Raji (cell line): Measurements from ENCODE around the gene SMPDL3A.

Experiments
- POLR2A ChIP-seq: IDR thresholded peaks from 2 replicates; pipeline ENCODE4 v1.6.1; 2011; ENCODE audit warnings: low read depth, low read length, control low read depth; ENCODE audit not compliant: insufficient read depth

The SMPDL3A gene, protein sequence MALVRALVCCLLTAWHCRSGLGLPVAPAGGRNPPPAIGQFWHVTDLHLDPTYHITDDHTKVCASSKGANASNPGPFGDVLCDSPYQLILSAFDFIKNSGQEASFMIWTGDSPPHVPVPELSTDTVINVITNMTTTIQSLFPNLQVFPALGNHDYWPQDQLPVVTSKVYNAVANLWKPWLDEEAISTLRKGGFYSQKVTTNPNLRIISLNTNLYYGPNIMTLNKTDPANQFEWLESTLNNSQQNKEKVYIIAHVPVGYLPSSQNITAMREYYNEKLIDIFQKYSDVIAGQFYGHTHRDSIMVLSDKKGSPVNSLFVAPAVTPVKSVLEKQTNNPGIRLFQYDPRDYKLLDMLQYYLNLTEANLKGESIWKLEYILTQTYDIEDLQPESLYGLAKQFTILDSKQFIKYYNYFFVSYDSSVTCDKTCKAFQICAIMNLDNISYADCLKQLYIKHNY

DNA sequence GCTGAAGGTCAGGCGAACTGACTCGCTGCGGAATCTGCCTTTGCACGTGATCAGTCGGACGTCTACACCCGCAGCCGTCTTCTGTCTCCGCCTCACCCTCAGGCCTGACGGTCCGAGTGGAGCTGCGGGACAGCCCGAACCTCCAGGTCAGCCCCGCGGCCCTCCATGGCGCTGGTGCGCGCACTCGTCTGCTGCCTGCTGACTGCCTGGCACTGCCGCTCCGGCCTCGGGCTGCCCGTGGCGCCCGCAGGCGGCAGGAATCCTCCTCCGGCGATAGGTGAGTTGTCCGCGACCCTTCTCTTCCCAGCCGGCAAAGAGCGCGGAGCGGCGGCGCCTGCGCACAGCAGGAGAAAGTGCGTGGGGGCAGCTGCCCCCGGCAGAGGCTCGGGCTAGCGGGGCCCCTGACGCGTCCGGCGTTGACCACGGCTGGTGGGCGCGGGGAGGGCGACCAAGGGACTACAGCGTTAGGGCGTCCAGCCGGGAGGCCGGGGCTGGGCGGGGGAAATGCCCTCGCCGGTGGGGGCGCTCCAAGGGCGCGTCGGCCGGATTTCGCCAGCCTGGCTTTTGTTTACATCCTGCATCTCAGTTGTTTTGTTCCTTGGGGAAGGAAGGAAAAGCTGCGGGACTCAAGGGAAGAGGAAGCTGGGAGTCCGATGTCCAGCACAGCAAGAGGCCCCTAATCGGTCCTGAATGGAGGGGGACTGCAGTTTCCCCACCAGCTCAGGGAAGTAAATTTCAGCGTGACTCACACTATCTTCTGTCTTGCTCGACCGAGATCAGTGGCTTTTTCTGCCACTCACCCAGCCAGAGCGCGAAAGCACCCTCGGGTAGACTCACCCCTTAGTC lies at the start of gene SMPDL3A:
TSS of gene SMPDL3A (plus strand) at position 77 of the 846 bp plus-strand sequence. CDS start at position 166, 89 bp downstream.
- TF ChIP-seq POLR2A = peak; percentile 52

DNA sequence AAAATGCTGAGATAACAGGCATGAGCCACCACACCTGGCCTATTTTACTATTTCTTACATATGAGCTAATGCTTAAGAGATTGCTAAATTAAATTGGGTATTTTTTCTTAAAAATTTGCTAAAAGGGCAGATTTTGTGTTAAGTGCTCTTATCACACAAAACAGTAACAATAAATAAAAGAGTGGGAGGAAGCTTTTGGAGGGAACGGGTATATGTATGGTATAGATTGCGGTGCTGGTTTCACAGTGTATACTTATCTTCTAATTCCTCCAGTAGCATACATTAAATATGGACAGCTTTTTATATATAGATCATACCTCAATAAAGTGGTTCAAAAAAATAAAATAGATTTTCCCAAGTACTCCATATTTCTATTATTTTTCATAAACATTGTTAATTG lies 49.0 kb upstream of the SMPDL3A start:
- TF ChIP-seq POLR2A = no peak

DNA sequence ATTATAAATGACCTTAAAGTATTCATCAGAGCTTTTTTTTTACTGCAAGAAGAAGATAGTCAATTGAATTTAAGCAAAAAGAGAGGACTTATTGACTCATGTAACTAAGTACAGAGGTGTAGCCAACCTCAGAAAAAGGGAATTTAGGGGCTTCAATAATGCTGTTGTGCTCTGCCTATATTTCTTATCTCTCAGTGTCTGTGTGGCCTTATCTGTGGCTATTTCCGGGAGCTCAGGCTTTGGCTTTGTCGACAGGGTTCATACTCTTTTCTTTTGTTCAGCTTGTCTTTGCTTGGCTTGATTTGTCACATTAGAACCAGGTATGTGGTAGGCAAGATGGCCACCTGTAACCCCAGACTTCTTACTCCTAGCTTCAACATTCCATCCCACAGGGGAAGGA lies 48.1 kb upstream of the SMPDL3A start:
- TF ChIP-seq POLR2A = no peak

DNA sequence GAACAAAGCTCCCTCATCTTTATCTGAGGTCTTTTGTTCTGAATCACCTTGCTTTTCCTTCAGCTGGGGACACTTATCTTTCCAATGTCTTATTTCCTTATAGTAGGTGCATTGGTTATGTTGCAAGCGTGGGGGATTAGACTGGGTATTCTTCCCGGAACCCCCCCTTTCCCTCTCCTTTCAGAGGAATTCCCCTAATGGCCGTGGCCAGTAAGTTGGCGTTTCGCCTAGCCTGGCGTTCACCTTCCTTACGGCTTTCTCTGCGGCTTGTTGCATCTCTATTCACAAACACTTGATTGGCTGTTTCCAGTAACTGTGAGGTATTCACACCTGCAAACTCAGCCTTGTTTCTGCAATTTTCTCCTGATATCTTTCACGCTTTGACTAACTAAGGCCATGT lies 42.4 kb upstream of the SMPDL3A start:
- no peak for TF ChIP-seq POLR2A

DNA sequence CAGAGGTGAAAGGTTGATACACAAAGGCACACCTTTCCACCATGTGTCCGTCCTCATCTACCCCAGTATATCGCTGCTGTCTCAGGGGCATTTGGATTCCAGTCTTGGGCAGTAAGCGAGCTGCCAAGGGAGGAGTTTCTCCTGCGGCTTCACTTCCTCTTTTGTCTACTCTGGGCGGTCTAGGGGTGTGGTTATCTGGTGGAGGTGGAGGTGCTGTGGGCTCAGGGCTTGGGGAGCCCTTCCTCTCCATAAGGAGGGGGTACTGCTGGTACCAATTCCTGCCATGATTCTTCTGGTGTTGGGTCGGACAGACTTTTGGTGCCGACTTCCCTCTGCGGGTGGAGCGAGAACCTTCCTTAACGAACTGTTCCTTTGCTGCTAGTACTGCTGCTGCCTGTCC lies 41.5 kb upstream of the SMPDL3A start:
- no peak for TF ChIP-seq POLR2A

DNA sequence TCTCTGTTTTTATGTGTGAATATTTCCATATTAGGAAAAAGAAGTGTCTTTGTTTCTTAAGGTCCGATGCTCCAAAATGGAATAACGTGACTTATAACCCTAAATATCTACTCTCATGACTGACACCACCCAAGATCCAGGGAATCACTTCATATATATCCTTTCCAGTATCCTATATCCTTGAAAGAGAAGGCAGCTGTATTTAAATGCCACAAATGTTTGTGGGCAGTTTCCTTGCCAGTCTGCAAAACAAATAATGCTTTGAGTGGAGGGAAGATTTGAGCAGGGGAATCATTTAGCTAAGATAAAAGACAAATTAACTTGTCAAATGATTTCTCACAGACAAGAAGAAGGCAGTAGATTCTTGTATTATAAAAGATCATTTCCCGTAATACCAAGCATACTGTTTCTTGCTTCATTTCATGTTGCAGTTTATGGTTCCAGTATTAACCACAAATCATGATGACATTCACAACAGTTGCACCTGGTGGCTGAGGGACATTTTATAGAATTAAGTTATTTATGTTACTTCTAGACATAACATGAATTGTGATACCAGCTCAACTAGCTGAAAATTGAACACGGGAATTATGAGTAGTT lies 39.5 kb upstream of the SMPDL3A start:
- no peak for TF ChIP-seq POLR2A

DNA sequence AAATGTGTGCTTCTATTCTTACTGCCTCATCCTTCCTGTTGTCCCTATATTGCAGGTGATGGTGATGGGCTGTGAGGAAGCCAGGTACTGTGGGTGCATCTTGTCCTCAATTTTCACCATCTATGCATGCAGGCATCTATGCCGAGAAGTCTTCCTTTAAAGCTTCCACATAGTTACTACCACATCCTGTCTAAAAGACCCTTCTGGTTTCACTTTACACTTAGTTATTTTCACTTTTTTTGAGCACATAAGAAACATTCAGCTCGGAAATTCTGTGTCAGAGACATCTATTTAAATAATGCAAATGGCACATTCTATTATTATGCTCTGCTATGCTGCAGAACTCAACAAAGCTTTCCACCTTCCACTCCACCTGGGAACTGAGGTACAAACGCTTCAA lies 37.7 kb upstream of the SMPDL3A start:
- peak; percentile 45; the same call in 1 of the 2 replicates for TF ChIP-seq POLR2A

DNA sequence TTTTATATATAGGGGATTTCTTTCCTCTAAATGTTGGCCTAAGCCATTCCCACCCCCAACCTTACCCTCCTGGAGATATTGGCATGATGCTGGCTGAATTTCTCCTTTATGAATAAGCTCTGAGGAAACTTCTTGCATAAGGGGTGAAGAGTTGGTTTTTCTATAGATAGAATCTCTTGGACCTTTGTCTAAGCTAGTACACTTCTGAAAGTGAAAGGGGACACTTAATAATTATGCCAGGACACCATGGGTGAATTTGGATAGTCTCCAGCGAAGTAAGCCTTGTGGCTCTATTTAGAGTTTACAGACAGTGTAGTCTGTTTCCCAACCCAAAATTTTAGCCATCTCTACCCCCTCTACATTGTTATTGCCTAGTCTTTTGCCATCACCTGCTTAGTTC lies 36.6 kb upstream of the SMPDL3A start:
- no peak for TF ChIP-seq POLR2A

DNA sequence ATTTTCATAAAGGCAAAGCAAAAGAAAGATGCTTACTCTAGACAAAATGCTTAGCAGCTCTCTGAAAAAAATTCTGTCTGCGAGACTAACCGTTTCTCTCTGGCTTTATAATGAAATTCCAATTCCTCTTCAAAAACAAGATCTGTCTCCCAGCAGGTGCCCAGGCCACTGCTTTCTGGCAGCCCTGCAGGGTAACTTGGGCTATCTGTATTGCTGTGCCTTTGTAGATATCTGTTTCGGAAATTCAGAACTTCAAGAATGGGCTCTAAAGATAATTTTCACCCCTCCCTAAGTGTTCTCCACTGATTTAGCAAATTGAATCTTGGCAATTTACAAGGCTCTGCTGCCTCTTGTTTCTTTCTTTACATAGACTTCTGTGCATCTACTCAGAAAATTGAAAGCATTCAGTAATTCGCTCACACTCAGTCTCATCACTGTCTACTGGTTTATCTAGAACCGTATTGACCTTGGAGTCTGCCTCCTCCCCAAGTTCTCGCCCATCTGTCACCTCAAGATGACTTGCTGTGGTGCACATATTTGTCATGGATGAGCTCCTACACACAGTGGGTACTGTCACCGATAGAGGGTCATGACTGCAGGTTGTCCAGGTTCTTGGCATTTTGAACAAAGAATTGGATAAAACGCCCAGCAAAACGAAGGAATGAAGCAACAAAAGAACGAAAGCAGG lies 35.9 kb upstream of the SMPDL3A start:
- TF ChIP-seq POLR2A = no peak

DNA sequence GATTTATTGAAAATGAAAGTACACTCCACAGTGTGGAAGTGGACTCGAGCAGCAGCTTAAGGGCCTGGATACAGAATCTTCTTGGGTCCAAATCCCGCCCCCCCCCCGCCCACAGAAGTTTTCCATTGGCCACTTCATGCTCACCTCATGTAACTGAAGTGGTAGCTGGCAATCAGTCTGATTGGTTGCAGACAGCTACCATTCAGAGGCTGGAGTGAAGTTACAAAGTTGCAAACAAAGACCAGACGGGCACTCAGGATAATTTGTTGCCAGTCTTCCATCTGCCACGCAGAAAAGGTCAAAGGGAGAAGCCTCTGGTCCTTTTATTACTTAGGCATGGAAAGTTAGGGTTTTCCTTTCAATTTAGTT lies 35.4 kb upstream of the SMPDL3A start:
- TF ChIP-seq POLR2A = no peak

DNA sequence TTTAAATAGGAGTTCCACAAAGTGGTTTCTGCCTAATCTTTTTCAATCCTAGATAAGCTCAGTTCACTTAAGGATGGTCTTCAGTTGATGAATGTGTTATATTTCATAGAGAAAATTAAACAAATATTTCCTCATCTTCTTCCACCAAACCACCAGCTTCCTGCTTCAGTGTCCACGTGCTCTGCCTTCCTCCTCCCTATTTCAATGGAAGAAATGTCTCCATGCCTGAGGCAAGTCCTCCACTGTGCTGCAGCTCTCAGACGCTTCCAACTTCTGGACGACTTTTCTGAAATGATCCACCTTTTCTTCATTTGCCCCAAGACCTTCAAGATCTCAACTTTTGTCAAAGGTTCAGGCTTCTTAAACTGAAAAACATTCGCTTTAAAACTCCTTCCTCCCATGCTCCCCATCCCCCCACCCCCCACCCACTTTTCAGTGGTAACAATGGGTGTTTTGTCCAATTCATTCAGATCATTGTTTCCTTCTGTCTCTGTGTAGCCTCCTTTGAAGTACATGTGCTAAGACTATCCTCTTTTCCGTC lies 34.8 kb upstream of the SMPDL3A start:
- TF ChIP-seq POLR2A = no peak

DNA sequence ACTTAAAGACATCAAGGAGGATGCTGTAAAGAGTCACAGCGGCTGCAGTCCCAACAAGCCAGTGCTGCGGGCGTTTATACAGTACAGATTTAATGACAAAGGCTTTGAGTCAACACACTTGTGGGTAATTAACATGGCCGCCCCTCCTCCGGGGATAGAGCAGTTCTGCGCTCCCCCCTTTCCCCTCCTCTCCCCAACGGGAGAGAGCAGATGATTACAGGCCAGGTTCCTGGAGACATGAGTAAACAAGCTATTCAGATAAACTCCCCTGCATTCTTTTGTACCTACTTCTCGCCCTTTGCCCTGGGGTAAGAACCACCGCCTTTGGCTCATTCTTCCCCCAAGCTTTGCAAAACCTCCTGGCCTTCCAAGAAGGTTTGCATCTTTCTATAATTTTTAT lies 33.2 kb upstream of the SMPDL3A start:
- TF ChIP-seq POLR2A = no peak

DNA sequence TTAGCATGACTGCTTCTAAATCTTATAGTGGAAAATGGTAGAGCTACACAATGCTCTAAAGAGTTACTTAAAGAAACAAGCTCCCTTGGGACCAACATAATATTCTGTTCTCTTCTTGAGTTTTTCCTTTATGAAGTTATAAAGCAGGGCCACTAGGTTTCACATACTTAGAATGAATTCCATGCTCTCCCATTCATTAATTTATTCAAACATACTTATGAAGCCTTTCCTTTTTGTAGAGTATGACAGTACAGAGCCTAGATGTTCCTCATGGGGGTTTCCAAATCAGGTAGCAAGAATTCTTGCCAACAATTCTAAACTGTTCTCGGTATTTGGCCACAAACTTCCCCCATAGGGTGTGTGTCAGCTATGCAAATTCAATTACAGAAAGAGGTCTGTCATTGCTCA lies 30.1 kb upstream of the SMPDL3A start:
- TF ChIP-seq POLR2A = no peak

DNA sequence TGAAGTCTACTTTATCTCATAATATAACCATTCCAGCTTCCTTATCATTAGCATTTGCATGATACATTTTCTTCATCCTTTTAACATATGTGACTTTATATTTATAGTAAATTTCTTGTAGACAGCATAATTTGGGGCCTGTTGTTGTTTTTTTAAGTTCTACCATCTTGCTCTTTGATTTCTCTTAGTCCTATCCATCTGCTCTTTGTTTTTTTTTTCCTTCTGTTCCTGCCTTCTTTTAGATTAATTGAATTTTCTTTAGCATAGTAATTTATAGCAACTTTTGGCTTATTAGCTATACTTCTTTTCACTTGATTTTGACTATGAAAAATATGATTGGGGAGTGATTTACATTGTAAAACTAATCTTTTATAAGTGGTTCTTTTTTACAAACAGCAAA lies 28.7 kb upstream of the SMPDL3A start:
- no peak for TF ChIP-seq POLR2A

DNA sequence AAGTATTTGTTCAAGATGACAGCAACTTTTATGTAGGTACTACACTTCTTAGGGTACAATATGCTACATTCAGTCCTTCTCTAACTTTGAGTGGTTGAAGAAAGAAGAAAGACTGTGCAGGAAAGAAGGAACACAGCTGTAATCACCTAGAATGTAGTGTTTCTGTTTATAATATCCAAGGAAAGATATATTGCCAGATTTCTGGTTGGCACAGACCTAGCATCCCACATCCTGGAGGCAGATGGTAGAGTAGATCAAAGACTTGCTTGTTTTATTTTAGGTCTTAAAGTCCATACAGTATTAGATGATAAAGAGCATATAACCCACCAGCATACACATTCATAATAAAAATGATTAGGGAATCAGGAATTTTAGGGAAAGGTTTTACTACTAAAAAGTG lies 22.8 kb upstream of the SMPDL3A start:
- no peak for TF ChIP-seq POLR2A
